Endothelial cell of umbilical vein (primary cell): ENCODE data around the gene FOXP1. TPM values are rescaled to one million over a fixed set of nuclear protein-coding genes. Genes with fewer than 3 reads are reported as not detected.

ENCODE experiments used
- BruUV-seq: library from RNA; stranded (reverse); fragments of 400-500 nt; replicated peaks from 2 replicates; lab custom pipeline; 2021; lab: Mats Ljungman, UMichigan
- CTCF ChIA-PET: fragments of 300-600, 350-600 bp; sonication (Branson Sonifier 250); formaldehyde crosslinking; loops from one replicate; lab custom pipeline; 2021; ENCODE audit warnings: antibody characterized with exemption, inconsistent platforms; lab: Charles Lee
- POLR2A ChIA-PET: fragments of 300-600, 350-600 bp; sonication (Branson Sonifier 250); formaldehyde crosslinking; loops from one replicate; lab custom pipeline; 2021; ENCODE audit warnings: antibody characterized with exemption, inconsistent platforms; lab: Charles Lee
- DNase-seq: peaks from one replicate; pipeline ENCODE4 v3.0.0-alpha.2; 2011; ENCODE audit warnings: low read depth, low spot score
- FAIRE-seq: peaks from 2 replicates; lab custom pipeline; 2011; peaks lifted over from hg19 to GRCh38; lab: Jason Lieb, UNC
- H2AFZ ChIP-seq: 2 replicates; pipeline ENCODE4 v1.6.0; 2012; ENCODE audit warnings: low read depth, low read length, control low read depth, inconsistent platforms
- H3K27ac ChIP-seq: 2 replicates; pipeline ENCODE4 v1.5.1; 2011; ENCODE audit warnings: low read depth, mild to moderate bottlenecking, control low read depth, low read length, moderate library complexity; ENCODE audit not compliant: insufficient read depth
- H3K27me3 ChIP-seq, 2 experiments: 2 replicates each; pipeline versions ENCODE4 v1.6.0 to v1.6.1; 2011; ENCODE audit warnings: low read length in 2 of 2, mixed read lengths in 1 of 2; ENCODE audit not compliant: control insufficient read depth in 2 of 2, insufficient read depth in 2 of 2
- H3K36me3 ChIP-seq, 2 experiments: 2 replicates in 1 of 2; 3 replicates in 1 of 2; pipeline ENCODE4 v1.5.1; 2011; ENCODE audit warnings: low read length in 2 of 2, mild to moderate bottlenecking in 1 of 2, moderate library complexity in 1 of 2; ENCODE audit not compliant: control insufficient read depth in 2 of 2, insufficient read depth in 2 of 2; ENCODE audit errors: extremely low read depth in 1 of 2
- H3K4me1 ChIP-seq: 3 replicates; pipeline ENCODE4 v1.5.1; 2011; ENCODE audit warnings: mild to moderate bottlenecking, low read length; ENCODE audit not compliant: control insufficient read depth, insufficient read depth; ENCODE audit errors: extremely low read depth
- H3K4me2 ChIP-seq: 2 replicates; pipeline ENCODE4 v1.6.1; 2011; ENCODE audit warnings: low read length, control low read depth, mixed read lengths; ENCODE audit not compliant: insufficient read depth
- H3K4me3 ChIP-seq, 3 experiments: fragments of 200-600 bp in 1 of 3; sonication (generic), shearing (Covaris generic) in 1 of 3; replicated peaks in 1 of 3; 2 replicates each; pipeline ENCODE4 v1.5.1; 2011 to 2016; ENCODE audit warnings: control low read depth in 3 of 3, low read length in 3 of 3, mild to moderate bottlenecking in 2 of 3, inconsistent platforms in 1 of 3, low read depth in 1 of 3, moderate library complexity in 1 of 3; ENCODE audit not compliant: insufficient read depth in 1 of 3
- H3K79me2 ChIP-seq: 2 replicates; pipeline ENCODE4 v1.6.0; 2012; ENCODE audit warnings: low read length, inconsistent platforms; ENCODE audit not compliant: control insufficient read depth, insufficient read depth
- H3K9ac ChIP-seq: replicated peaks from 2 replicates; pipeline ENCODE3; 2011; ENCODE audit warnings: low read length, control low read depth; ENCODE audit not compliant: insufficient read depth; ENCODE audit errors: extremely low read depth
- H3K9me1 ChIP-seq: replicated peaks from 3 replicates; pipeline ENCODE4 v1.6.0; 2011; ENCODE audit warnings: mild to moderate bottlenecking, low read length; ENCODE audit not compliant: control insufficient read depth, insufficient read depth; ENCODE audit errors: extremely low read depth
- H3K9me3 ChIP-seq: replicated peaks from 2 replicates; pipeline ENCODE4 v1.5.1; 2012; ENCODE audit warnings: low read length, inconsistent platforms; ENCODE audit not compliant: control insufficient read depth, insufficient read depth
- H4K20me1 ChIP-seq: replicated peaks from 2 replicates; pipeline ENCODE3; 2011; ENCODE audit warnings: mild to moderate bottlenecking, low read length; ENCODE audit not compliant: control insufficient read depth, insufficient read depth; ENCODE audit errors: extremely low read depth
- JUN ChIP-seq: IDR thresholded peaks from 2 replicates; pipeline ENCODE4 v1.6.1; 2011; ENCODE audit warnings: borderline replicate concordance, low read depth; ENCODE audit not compliant: insufficient read length, insufficient read depth
- POLR2AphosphoS5 ChIP-seq: IDR thresholded peaks from 2 replicates; pipeline ENCODE4 v1.6.1; 2012; ENCODE audit warnings: low read depth, mild to moderate bottlenecking, control low read depth, low read length, moderate library complexity; ENCODE audit not compliant: insufficient read depth
- dilution Hi-C: fragments of 300-500 bp; cut with MboI; formaldehyde crosslinking; loops from one replicate; pipeline ENCODE4 v1.15.0; 2019; ENCODE audit warnings: low sequenced_read_pairs; ENCODE audit not compliant: extremely low pct_ligation_motif_present
- intact Hi-C: fragments of 100-400 bp; cut with micrococcal nuclease; formaldehyde crosslinking; loops from one replicate; pipeline ENCODE4 v1.10.0; 2022
- polyA plus RNA-seq, 4 experiments: library from polyadenylated mRNA; depleted of rRNA in 3 of 4; stranded (reverse) in 3 of 4; unstranded in 1 of 4; fragments of >200 nt; gene quantifications; 2 replicates each; pipeline versions ENCODE4 v1.2.1 to v1.2.3, GENCODE V29; 2011 to 2012; ENCODE audit warnings: missing spikeins in 1 of 4
- total RNA-seq: library from RNA; stranded (reverse); gene quantifications from 2 replicates; pipeline ENCODE4 v1.2.3, GENCODE V29; 2021
- TF ChIP-seq, protein P1 (sequence below), 2 donors: IDR thresholded peaks; 1 replicate in 1 of 2; 2 replicates in 1 of 2; pipeline ENCODE4 v1.5.1; 2011; ENCODE audit warnings: low read length in 2 of 2, mild to moderate bottlenecking in 2 of 2, moderate library complexity in 2 of 2, control low read depth in 1 of 2, inconsistent platforms in 1 of 2, low read depth in 1 of 2; ENCODE audit not compliant: insufficient read depth in 1 of 2; ENCODE audit errors: extremely low read depth in 1 of 2

The FOXP1 gene
- total and polyA plus RNA-seq, 2 donors (not counting 3 experiments of a cell fraction or from before 2014, with no cell fraction given) = 41.0 to 107 TPM

DNA sequence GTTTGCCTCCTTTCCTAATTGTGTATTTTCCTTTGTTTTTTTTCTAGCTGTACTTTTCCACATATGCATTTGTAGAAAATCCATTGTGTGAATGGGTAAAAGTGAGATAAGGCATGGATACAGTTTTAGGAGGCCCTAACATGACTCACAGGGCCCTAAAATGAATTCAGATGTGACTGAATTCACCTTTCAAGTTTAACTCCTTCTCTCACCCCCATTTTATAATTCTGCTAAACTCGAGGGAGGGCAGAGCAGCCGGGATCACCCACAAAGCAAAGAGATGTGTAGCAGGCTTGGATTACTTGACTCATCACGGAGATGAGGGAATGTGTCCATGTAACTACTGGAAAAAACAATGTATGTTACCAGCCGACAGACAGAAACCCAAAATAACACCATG is 59.9 kb downstream of the FOXP1 start:
- H3K27me3 ChIP-seq = no peaks in the 10 kb centered on the region
- no peak overlapping the region for H3K4me3 ChIP-seq
- no TSS peak for BruUV-seq
- POLR2A ChIA-PET = no interaction called here
- dilution Hi-C loops = no loop called here
- no peaks in the 10 kb centered on the region for H3K79me2 ChIP-seq
- no peak overlapping the region for H3K27ac ChIP-seq
- no peaks in the 10 kb centered on the region for H3K36me3 ChIP-seq
- DNase-seq = no peak
- H2AFZ ChIP-seq = no peak overlapping the region
- no peak overlapping the region for H3K9ac ChIP-seq
- intact Hi-C loops = no loop called here
- no peak for FAIRE-seq
- H3K9me3 ChIP-seq = no peaks in the 10 kb centered on the region
- CTCF ChIA-PET = interaction anchor here (1.5 to 2.2 kb wide), 3 partner anchors 13 to 67 kb away, joined by 3 to 7 read pairs (median 5); no protein-coding TSS in a partner anchor
- no peaks in the 10 kb centered on the region for H3K9me1 ChIP-seq
- TF ChIP-seq, protein P1, sequence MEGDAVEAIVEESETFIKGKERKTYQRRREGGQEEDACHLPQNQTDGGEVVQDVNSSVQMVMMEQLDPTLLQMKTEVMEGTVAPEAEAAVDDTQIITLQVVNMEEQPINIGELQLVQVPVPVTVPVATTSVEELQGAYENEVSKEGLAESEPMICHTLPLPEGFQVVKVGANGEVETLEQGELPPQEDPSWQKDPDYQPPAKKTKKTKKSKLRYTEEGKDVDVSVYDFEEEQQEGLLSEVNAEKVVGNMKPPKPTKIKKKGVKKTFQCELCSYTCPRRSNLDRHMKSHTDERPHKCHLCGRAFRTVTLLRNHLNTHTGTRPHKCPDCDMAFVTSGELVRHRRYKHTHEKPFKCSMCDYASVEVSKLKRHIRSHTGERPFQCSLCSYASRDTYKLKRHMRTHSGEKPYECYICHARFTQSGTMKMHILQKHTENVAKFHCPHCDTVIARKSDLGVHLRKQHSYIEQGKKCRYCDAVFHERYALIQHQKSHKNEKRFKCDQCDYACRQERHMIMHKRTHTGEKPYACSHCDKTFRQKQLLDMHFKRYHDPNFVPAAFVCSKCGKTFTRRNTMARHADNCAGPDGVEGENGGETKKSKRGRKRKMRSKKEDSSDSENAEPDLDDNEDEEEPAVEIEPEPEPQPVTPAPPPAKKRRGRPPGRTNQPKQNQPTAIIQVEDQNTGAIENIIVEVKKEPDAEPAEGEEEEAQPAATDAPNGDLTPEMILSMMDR (IDR thresholded peaks at IDR 0.05; ENCODE audit: extremely low read depth in 1 of 2, insufficient read depth in 1 of 2, low read depth in 1 of 2, low read length in 2 of 2) = no peak
- no peaks in the 10 kb centered on the region for H4K20me1 ChIP-seq
- no peak overlapping the region for H3K4me2 ChIP-seq
- H3K4me1 ChIP-seq = peaks cover 22% of the 10 kb centered on the region

DNA sequence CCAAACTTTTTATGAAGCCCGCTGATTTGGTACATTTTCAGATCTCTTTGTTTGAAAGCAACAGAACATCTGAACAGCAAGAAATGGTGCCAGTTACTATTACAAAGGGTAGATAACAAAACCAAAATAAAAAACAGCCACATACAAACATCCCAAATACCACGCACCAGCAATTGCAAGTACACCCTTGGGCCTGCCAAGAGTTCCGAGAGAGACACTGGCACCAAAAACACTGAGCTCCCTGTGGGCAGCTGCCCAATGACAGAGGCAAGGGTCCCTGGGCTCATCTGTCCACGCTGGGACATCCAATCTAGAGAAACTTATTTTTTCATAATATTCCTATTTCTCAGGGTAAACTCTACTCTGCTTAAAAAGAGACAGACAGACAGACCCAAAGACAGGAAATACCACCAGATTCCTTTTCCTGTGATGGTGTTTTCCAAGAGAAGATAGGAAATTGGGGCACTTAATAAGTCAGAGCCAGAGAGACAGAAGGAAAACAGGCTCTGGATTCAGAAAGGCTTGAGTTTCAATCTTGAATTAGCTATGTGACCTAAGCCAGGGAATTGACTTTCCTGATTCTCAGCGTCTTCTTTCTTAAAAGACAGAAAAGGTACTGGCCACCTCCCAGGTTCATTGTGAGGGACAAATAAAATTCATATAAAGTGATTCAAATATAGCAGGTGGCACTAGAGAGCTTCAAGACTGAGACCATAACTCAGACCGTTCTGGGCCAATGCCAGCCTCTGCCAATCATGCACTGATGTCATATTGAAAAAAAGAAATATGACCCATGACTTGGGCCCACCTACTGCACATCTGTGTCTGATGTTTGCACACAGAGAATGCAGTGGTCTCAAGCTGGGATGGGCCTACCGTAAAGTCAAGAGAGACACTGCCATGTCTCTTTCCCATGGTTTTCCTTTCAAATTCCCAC is 61.3 kb downstream of the FOXP1 start:
- intact Hi-C loops (no loop called here), dilution Hi-C loops (no loop called here)
- CTCF ChIA-PET = interaction anchor here (0.9 to 2.2 kb wide), 9 partner anchors 9 to 66 kb away, joined by 3 to 7 read pairs (median 3); no protein-coding TSS in a partner anchor
- TF ChIP-seq POLR2AphosphoS5 (no peak), JUN (no peak)
- Histone ChIP-seq H3K9ac (peak overlapping the region; percentile 15), H3K79me2 (no peaks in the 10 kb centered on the region), H4K20me1 (no peaks in the 10 kb centered on the region), H3K4me3 (no peak overlapping the region), H2AFZ (no peak overlapping the region), H3K9me3 (no peaks in the 10 kb centered on the region), H3K27ac (peak overlapping the region; percentile 23), H3K36me3 (no peaks in the 10 kb centered on the region), H3K27me3 (no peaks in the 10 kb centered on the region), H3K9me1 (no peaks in the 10 kb centered on the region), H3K4me2 (peak overlapping the region; percentile 75), H3K4me1 (peaks cover 22% of the 10 kb centered on the region)
- POLR2A ChIA-PET = no interaction called here
- peak; percentile 85 for FAIRE-seq
- DNase-seq = peak; percentile 75
- BruUV-seq = no TSS peak
